M059J (cell line): ENCODE measurements around the gene AK2. TPM values are rescaled to one million over a fixed set of nuclear protein-coding genes. Genes with fewer than 3 reads are reported as not detected.
"Not testable (repeated sequence)": the region's sequence is repeated elsewhere in the genome, so short reads cannot be mapped to it uniquely, and the experiment has no call there.

Source experiments
- DNase-seq: peaks from one replicate; pipeline ENCODE4 v3.0.0-alpha.2; 2012; ENCODE audit warnings: low read depth
- total RNA-seq: library from RNA; depleted of rRNA; stranded (reverse); fragments of >200 nt; shearing (Covaris generic); gene quantifications from 2 replicates; pipeline ENCODE4 v1.2.3, GENCODE V29; 2014

AK2 gene
- total RNA-seq, 1 experiment from 2014 or later: 332 TPM

- DNase-seq: peak; percentile 86
Measured at GRCh38 chr1:33055210-33056008, 18.7 kb upstream of the AK2 start.

- peak; percentile 82 for DNase-seq
Measured at GRCh38 chr1:33050221-33051076, 13.8 kb upstream of the AK2 start.

- DNase-seq: peak; percentile 64
Measured at GRCh38 chr1:33049371-33049770, 12.7 kb upstream of the AK2 start.

GRCh38 chr1:33048426-33048825 is 11.7 kb upstream of the AK2 start:
- DNase-seq: no peak

- no peak for DNase-seq
Measured at GRCh38 chr1:33047839-33048305, 11.2 kb upstream of the AK2 start.

GRCh38 chr1:33047290-33047689 is 10.6 kb upstream of the AK2 start:
- DNase-seq: no peak

- not testable (repeated sequence) for DNase-seq
Measured at GRCh38 chr1:33046234-33046633, 9.6 kb upstream of the AK2 start.

GRCh38 chr1:33045814-33046213 is 9.1 kb upstream of the AK2 start:
- no peak for DNase-seq

- DNase-seq: peak; percentile 33
Measured at GRCh38 chr1:33045246-33045645, 8.6 kb upstream of the AK2 start.

GRCh38 chr1:33043267-33044092 is 6.8 kb upstream of the AK2 start:
- DNase-seq: no peak

- no peak for DNase-seq
Measured at GRCh38 chr1:33042831-33043230, 6.1 kb upstream of the AK2 start.

GRCh38 chr1:33041026-33041425 is 4.3 kb upstream of the AK2 start:
- no peak for DNase-seq

- DNase-seq: no peak
Measured at GRCh38 chr1:33039840-33040239, 3.2 kb upstream of the AK2 start.

GRCh38 chr1:33036051-33036525 is 595 bp downstream of the AK2 start:
- DNase-seq: peak; percentile 87

GRCh38 chr1:33032126-33032869 is 4.4 kb downstream of the AK2 start:
- peak; percentile 39 for DNase-seq

GRCh38 chr1:33031506-33031905 is 5.2 kb downstream of the AK2 start:
- DNase-seq: no peak

GRCh38 chr1:33030575-33030974 is 6.1 kb downstream of the AK2 start:
- no peak for DNase-seq

- no peak for DNase-seq
Measured at GRCh38 chr1:33029921-33030320, 6.8 kb downstream of the AK2 start.

GRCh38 chr1:33029209-33029608 is 7.5 kb downstream of the AK2 start:
- DNase-seq: no peak

GRCh38 chr1:33025761-33026160 is 10.9 kb downstream of the AK2 start:
- no peak for DNase-seq

- peak; percentile 36 for DNase-seq
Measured at GRCh38 chr1:33025180-33025569, 11.5 kb downstream of the AK2 start.
